Smooth muscle cell (in vitro differentiated cells): ENCODE measurements around the gene OR10H2. TPM values are rescaled to one million over a fixed set of nuclear protein-coding genes. Genes with fewer than 3 reads are reported as not detected.

Source experiments
- DNase-seq: peaks from one replicate; lab custom pipeline; 2025; ENCODE audit not compliant: unreplicated experiment; lab: John Stamatoyannopoulos, UW
- H2AFZ ChIP-seq: fragments of 200-600 bp; sonication (generic); 2 replicates; pipeline ENCODE4 v1.6.0; 2016; ENCODE audit warnings: antibody characterized with exemption, low read depth, mild to moderate bottlenecking
- H3F3A ChIP-seq: fragments of 200-600 bp; sonication (generic); 2 replicates; pipeline ENCODE4 v1.6.0; 2017; ENCODE audit warnings: antibody characterized with exemption, low read depth
- H3K27ac ChIP-seq: fragments of 200-600 bp; sonication (generic); 2 replicates; pipeline ENCODE4 v1.5.1; 2016; ENCODE audit warnings: low read depth, mild to moderate bottlenecking
- H3K27me3 ChIP-seq: fragments of 200-600 bp; sonication (generic); 2 replicates; pipeline ENCODE4 v1.6.1; 2016; ENCODE audit warnings: low read depth, mild to moderate bottlenecking
- H3K36me3 ChIP-seq: fragments of 200-600 bp; sonication (generic); 2 replicates; pipeline ENCODE4 v1.5.1; 2016; ENCODE audit warnings: low read depth
- H3K4me1 ChIP-seq: fragments of 200-600 bp; sonication (generic); 2 replicates; pipeline ENCODE4 v1.5.1; 2016; ENCODE audit warnings: low read depth
- H3K4me2 ChIP-seq: fragments of 200-600 bp; sonication (generic); 2 replicates; pipeline ENCODE4 v1.6.0; 2016; ENCODE audit warnings: mild to moderate bottlenecking
- H3K4me3 ChIP-seq: fragments of 200-600 bp; sonication (generic); 2 replicates; pipeline ENCODE4 v1.5.1; 2016; ENCODE audit warnings: mild to moderate bottlenecking
- H3K79me2 ChIP-seq: fragments of 200-600 bp; sonication (generic); 2 replicates; pipeline ENCODE4 v1.6.0; 2016; ENCODE audit warnings: low read depth, mild to moderate bottlenecking
- H3K9ac ChIP-seq: fragments of 200-600 bp; sonication (generic); 2 replicates; pipeline ENCODE4 v1.6.0; 2016; ENCODE audit warnings: low read depth
- H3K9me3 ChIP-seq: fragments of 200-600 bp; sonication (generic); replicated peaks from 2 replicates; pipeline ENCODE4 v1.5.1; 2016; ENCODE audit warnings: low read depth
- H4K20me1 ChIP-seq: fragments of 200-600 bp; sonication (generic); 2 replicates; pipeline ENCODE4 v1.6.0; 2016; ENCODE audit warnings: low read depth
- WGBS: methylation state at CpG from one replicate; pipeline ENCODE4 v1.1.7; 2016; ENCODE audit warnings: low lambda C conversion rate; 5-methylcytosine and 5-hydroxymethylcytosine counted together
- polyA plus RNA-seq: library from polyadenylated mRNA; unstranded; fragments of >200 nt; fragmentation: Nextera tagmentation; extraction: Ambion mirVana; gene quantifications from 2 replicates; pipeline ENCODE4 v1.2.1, GENCODE V29; 2016
- total RNA-seq: library from RNA; depleted of rRNA; stranded (reverse); fragments of >200 nt; gene quantifications from 2 replicates; pipeline ENCODE4 v1.2.3, GENCODE V29; 2014
- TF ChIP-seq, protein P1 (sequence below): fragments of 200-600 bp; sonication (generic); IDR thresholded peaks from 2 replicates; pipeline ENCODE4 v1.5.1; 2017; ENCODE audit warnings: borderline replicate concordance, mild to moderate bottlenecking, antibody characterized with exemption; ENCODE audit not compliant: insufficient read depth, poor library complexity, severe bottlenecking

The OR10H2 gene
- total and polyA plus RNA-seq, 2 experiments from 2014 or later, result not detected

DNA sequence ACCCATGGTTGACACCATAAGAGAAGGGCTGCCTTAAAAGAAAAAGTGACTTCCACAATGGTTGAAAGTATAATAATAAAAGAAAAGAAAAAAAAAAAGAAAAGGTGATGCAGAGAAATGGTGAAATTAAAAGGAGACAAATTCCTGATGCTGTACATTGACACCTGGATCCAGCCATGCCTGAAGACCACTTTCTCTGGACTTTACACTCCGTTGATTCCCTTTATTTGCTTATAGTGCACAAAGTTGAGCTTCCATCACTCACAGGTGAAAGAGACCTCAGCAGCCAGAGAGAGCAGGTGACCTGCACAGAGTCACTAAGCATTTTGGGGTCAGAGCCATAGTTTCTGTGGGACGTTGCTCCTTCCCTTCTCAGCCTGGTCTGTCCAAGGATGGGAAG is 47.4 kb downstream of the OR10H2 start:
- Histone ChIP-seq H3K9me3 (peaks cover 4% of the 10 kb centered on the region), H2AFZ (no peak overlapping the region), H3K4me1 (no peaks in the 10 kb centered on the region), H3K4me2 (no peak overlapping the region), H3K36me3 (no peaks in the 10 kb centered on the region), H3K9ac (no peak overlapping the region), H4K20me1 (no peaks in the 10 kb centered on the region), H3K27ac (no peak overlapping the region), H3K27me3 (no peaks in the 10 kb centered on the region), H3F3A (no peaks in the 10 kb centered on the region), H3K79me2 (no peaks in the 10 kb centered on the region), H3K4me3 (no peak overlapping the region)
- TF ChIP-seq, protein P1, sequence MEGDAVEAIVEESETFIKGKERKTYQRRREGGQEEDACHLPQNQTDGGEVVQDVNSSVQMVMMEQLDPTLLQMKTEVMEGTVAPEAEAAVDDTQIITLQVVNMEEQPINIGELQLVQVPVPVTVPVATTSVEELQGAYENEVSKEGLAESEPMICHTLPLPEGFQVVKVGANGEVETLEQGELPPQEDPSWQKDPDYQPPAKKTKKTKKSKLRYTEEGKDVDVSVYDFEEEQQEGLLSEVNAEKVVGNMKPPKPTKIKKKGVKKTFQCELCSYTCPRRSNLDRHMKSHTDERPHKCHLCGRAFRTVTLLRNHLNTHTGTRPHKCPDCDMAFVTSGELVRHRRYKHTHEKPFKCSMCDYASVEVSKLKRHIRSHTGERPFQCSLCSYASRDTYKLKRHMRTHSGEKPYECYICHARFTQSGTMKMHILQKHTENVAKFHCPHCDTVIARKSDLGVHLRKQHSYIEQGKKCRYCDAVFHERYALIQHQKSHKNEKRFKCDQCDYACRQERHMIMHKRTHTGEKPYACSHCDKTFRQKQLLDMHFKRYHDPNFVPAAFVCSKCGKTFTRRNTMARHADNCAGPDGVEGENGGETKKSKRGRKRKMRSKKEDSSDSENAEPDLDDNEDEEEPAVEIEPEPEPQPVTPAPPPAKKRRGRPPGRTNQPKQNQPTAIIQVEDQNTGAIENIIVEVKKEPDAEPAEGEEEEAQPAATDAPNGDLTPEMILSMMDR, result no peak
- WGBS, result 28% methylated on average over 2 of the region's 2 CpGs
- DNase-seq, result no peak

DNA sequence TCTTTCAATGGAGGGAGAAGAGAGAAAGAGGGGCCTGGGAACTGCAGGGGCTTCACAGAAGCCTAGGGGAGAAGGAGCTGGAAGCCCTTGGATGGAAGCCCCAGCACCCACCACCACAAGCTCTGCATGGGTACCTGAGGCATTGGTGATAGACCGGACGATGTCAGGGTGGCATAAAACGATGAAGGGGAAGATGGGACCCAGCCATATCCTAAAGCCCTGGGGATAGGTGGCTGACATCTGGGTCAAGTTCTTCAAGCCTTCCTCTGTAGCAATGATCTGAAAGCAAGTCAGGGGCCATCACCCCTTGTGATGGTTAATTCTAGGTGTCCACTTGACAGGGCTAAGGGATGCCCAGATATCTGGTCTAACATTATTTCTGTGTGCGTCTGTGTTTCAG is 48.4 kb downstream of the OR10H2 start:
- TF ChIP-seq, protein P1, result no peak

DNA sequence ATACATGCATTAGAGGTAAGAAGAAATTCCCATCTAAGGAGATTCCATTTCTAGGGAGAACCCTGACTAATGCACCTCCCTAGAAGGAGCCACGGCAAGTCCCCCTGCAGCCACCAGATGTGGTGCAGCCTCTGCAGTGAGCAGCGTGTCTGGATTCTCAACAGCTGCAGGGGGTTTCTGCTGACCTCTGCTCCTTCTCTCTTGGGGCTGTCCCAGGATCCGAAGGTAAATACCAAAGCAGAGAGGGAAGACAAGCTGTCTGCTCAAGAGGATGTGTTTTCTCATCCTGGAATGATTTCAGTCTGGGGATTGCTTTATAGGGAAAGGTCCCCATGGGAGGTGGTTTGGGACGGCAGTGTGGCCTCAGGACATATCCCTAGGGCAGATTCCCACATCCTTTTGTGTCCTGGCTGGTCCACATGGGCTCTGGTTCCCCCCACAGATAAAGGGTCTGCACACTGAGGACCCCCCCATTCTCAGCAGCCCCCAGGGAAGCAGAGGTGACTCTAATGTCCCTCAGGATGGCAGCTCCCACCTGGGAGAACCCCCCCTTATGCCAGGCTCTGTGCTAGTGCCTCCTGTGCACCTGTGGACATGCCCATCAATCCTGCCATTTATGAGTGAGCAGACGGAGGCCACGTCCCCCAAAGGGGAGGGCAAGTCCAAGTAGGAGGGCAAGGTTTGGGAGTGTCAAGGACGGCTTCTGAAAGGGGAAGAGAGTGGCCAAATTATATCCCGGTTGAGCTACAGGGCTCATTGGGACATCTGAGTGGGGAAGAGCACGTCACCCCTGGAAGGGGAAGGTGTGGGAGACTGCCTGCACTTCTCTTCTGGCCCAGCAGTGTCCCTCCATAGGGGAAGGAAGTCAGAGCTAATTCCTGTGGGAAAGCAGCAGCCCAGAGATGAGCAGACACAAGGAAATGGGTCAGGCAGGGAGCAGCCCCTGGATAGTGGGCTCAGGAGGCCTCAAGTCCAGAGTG is 49.5 kb downstream of the OR10H2 start:
- H3K9me3 ChIP-seq, result peaks cover 4% of the 10 kb centered on the region
- DNase-seq, result no peak
- H3K9ac ChIP-seq, result no peak overlapping the region
- TF ChIP-seq, protein P1, result no peak
- H4K20me1 ChIP-seq, result no peaks in the 10 kb centered on the region
- H3K4me2 ChIP-seq, result no peak overlapping the region
- H3K4me1 ChIP-seq, result no peaks in the 10 kb centered on the region
- H3K79me2 ChIP-seq, result no peaks in the 10 kb centered on the region
- no peak overlapping the region for H2AFZ ChIP-seq
- H3K36me3 ChIP-seq, result no peaks in the 10 kb centered on the region
- H3K27me3 ChIP-seq, result no peaks in the 10 kb centered on the region
- H3K27ac ChIP-seq, result no peak overlapping the region
- 62% methylated on average over 9 of the region's 9 CpGs for WGBS
- H3F3A ChIP-seq, result no peaks in the 10 kb centered on the region
- no peak overlapping the region for H3K4me3 ChIP-seq

More for the DNA sequence above, 48.4 kb downstream of the OR10H2 start:
- DNase-seq, result no peak
- H3K9ac ChIP-seq, result no peak overlapping the region
- H2AFZ ChIP-seq, result no peak overlapping the region
- 80% methylated on average over 4 of the region's 4 CpGs for WGBS
- H3F3A ChIP-seq, result no peaks in the 10 kb centered on the region
- H3K4me1 ChIP-seq, result no peaks in the 10 kb centered on the region
- H3K27me3 ChIP-seq, result no peaks in the 10 kb centered on the region
- H3K9me3 ChIP-seq, result peaks cover 4% of the 10 kb centered on the region
- H4K20me1 ChIP-seq, result no peaks in the 10 kb centered on the region
- H3K27ac ChIP-seq, result no peak overlapping the region
- no peak overlapping the region for H3K4me2 ChIP-seq
- no peak overlapping the region for H3K4me3 ChIP-seq
- H3K36me3 ChIP-seq, result no peaks in the 10 kb centered on the region
- no peaks in the 10 kb centered on the region for H3K79me2 ChIP-seq

Other genes with a start within 250 kb of the OR10H2 start
- not detected in 2 replicates for gene PGLYRP2, start 248.5 kb upstream of the OR10H2 start, total RNA-seq
- gene PGLYRP2, start 248.5 kb upstream of the OR10H2 start, polyA plus RNA-seq, result not detected in 2 replicates
- gene CYP4F22, start 219.5 kb upstream of the OR10H2 start, total RNA-seq, result not detected in 2 replicates
- gene CYP4F22, start 219.5 kb upstream of the OR10H2 start, polyA plus RNA-seq, result not detected in 2 replicates
- gene CYP4F8, start 112.8 kb upstream of the OR10H2 start, total RNA-seq, result not detected in 2 replicates
- not detected in 2 replicates for gene CYP4F8, start 112.8 kb upstream of the OR10H2 start, polyA plus RNA-seq
- gene CYP4F3, start 87.1 kb upstream of the OR10H2 start, total RNA-seq, result not detected in 2 replicates
- gene CYP4F3, start 87.1 kb upstream of the OR10H2 start, polyA plus RNA-seq, result not detected in 2 replicates
- gene CYP4F12, start 54.9 kb upstream of the OR10H2 start, total RNA-seq, result not detected in 2 replicates
- gene CYP4F12, start 54.9 kb upstream of the OR10H2 start, polyA plus RNA-seq, result not detected in 2 replicates
- not detected in 2 replicates for gene OR10H3, start 10.0 kb downstream of the OR10H2 start, total RNA-seq
- gene OR10H3, start 10.0 kb downstream of the OR10H2 start, polyA plus RNA-seq, result not detected in 2 replicates
- gene OR10H5, start 59.6 kb downstream of the OR10H2 start, total RNA-seq, result not detected in 2 replicates
- not detected in 2 replicates for gene OR10H5, start 59.6 kb downstream of the OR10H2 start, polyA plus RNA-seq
- not detected in 2 replicates for gene OR10H1, start 87.6 kb downstream of the OR10H2 start, total RNA-seq
- gene OR10H1, start 87.6 kb downstream of the OR10H2 start, polyA plus RNA-seq, result not detected in 2 replicates
- gene CYP4F2, start 170.1 kb downstream of the OR10H2 start, total RNA-seq, result not detected in 2 replicates
- gene CYP4F2, start 170.1 kb downstream of the OR10H2 start, polyA plus RNA-seq, result not detected in 2 replicates
- not detected in 2 replicates for gene CYP4F11, start 206.5 kb downstream of the OR10H2 start, total RNA-seq
- not detected in 2 replicates for gene CYP4F11, start 206.5 kb downstream of the OR10H2 start, polyA plus RNA-seq
- not detected in 2 replicates for gene OR10H4, start 221.0 kb downstream of the OR10H2 start, total RNA-seq
- gene OR10H4, start 221.0 kb downstream of the OR10H2 start, polyA plus RNA-seq, result not detected in 2 replicates